WTC11 (cell line): ENCODE measurements around the gene NOBOX.

ENCODE experiments used
- CBFB ChIP-seq: sonication (generic); formaldehyde crosslinking; IDR thresholded peaks from 2 replicates; pipeline ENCODE4 v1.8.1; 2022; ENCODE audit warnings: mild to moderate bottlenecking, low read depth, missing genetic modification reagents
- ESRRA ChIP-seq: sonication (generic); formaldehyde crosslinking; IDR thresholded peaks from 2 replicates; pipeline ENCODE4 v1.8.1; 2022; ENCODE audit warnings: mild to moderate bottlenecking, missing genetic modification reagents, borderline replicate concordance
- MXD4 ChIP-seq: fragments of 250-450 bp; sonication (Bioruptor Pico); IDR thresholded peaks from 2 replicates; pipeline ENCODE4 v1.8.0; 2021; ENCODE audit warnings: mild to moderate bottlenecking, moderate library complexity, borderline replicate concordance
- TEAD4 ChIP-seq: sonication (generic); formaldehyde crosslinking; IDR thresholded peaks from 2 replicates; pipeline ENCODE4 v1.8.0; 2022; ENCODE audit warnings: mild to moderate bottlenecking, missing genetic modification reagents
- TF ChIP-seq, protein P1 (sequence below): fragments of 200-600 bp; IDR thresholded peaks from 2 replicates; pipeline ENCODE4 v1.8.0; 2022; ENCODE audit warnings: antibody characterized with exemption
- TF ChIP-seq, protein P2 (sequence below): sonication (generic); formaldehyde crosslinking; IDR thresholded peaks from 2 replicates; pipeline ENCODE4 v1.8.0; 2023; ENCODE audit warnings: mild to moderate bottlenecking, missing genetic modification reagents
- TF ChIP-seq, protein P3 (sequence below): sonication (generic); formaldehyde crosslinking; IDR thresholded peaks from 2 replicates; pipeline ENCODE4 v1.8.0; 2022; ENCODE audit warnings: mild to moderate bottlenecking, missing genetic modification reagents
- TF ChIP-seq, protein P4 (sequence below): sonication (generic); formaldehyde crosslinking; IDR thresholded peaks from 2 replicates; pipeline ENCODE4 v1.8.0; 2022; ENCODE audit warnings: mild to moderate bottlenecking, missing genetic modification reagents
- TF ChIP-seq, protein P5 (sequence below): sonication (generic); formaldehyde crosslinking; IDR thresholded peaks from 2 replicates; pipeline ENCODE4 v1.8.1; 2023; ENCODE audit warnings: mild to moderate bottlenecking, missing genetic modification reagents, borderline replicate concordance
- TF ChIP-seq, protein P6 (sequence below): sonication (generic); formaldehyde crosslinking; IDR thresholded peaks from 2 replicates; pipeline ENCODE4 v1.8.1; 2023; ENCODE audit warnings: mild to moderate bottlenecking, missing genetic modification reagents, moderate library complexity
- TF ChIP-seq, protein P7 (sequence below): sonication (generic); formaldehyde crosslinking; IDR thresholded peaks from 2 replicates; pipeline ENCODE4 v1.8.1; 2022; ENCODE audit warnings: mild to moderate bottlenecking, moderate library complexity, missing genetic modification reagents

DNA sequence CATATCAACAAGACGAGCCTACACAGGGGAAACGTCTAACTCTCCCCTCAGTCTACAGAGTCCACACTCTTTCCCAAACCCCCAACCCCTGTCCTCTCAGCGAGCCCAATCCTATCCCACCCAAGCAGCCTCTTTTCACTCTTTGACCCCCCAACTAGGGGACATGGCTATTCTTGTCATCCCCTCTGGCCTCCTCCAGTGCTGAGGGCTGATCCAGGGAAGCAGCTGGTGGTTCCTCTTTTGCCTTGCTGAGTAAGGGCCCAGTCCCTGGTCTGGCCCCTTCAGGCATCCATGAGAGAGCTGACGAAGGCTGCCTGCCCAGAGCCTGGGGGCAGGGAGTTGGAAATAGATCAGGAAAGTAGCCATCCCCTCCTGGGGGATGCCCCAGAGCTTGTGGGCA lies 6.4 kb downstream of the NOBOX start:
- TF ChIP-seq, protein P1, sequence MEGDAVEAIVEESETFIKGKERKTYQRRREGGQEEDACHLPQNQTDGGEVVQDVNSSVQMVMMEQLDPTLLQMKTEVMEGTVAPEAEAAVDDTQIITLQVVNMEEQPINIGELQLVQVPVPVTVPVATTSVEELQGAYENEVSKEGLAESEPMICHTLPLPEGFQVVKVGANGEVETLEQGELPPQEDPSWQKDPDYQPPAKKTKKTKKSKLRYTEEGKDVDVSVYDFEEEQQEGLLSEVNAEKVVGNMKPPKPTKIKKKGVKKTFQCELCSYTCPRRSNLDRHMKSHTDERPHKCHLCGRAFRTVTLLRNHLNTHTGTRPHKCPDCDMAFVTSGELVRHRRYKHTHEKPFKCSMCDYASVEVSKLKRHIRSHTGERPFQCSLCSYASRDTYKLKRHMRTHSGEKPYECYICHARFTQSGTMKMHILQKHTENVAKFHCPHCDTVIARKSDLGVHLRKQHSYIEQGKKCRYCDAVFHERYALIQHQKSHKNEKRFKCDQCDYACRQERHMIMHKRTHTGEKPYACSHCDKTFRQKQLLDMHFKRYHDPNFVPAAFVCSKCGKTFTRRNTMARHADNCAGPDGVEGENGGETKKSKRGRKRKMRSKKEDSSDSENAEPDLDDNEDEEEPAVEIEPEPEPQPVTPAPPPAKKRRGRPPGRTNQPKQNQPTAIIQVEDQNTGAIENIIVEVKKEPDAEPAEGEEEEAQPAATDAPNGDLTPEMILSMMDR, result no peak
- TF ChIP-seq, protein P2, sequence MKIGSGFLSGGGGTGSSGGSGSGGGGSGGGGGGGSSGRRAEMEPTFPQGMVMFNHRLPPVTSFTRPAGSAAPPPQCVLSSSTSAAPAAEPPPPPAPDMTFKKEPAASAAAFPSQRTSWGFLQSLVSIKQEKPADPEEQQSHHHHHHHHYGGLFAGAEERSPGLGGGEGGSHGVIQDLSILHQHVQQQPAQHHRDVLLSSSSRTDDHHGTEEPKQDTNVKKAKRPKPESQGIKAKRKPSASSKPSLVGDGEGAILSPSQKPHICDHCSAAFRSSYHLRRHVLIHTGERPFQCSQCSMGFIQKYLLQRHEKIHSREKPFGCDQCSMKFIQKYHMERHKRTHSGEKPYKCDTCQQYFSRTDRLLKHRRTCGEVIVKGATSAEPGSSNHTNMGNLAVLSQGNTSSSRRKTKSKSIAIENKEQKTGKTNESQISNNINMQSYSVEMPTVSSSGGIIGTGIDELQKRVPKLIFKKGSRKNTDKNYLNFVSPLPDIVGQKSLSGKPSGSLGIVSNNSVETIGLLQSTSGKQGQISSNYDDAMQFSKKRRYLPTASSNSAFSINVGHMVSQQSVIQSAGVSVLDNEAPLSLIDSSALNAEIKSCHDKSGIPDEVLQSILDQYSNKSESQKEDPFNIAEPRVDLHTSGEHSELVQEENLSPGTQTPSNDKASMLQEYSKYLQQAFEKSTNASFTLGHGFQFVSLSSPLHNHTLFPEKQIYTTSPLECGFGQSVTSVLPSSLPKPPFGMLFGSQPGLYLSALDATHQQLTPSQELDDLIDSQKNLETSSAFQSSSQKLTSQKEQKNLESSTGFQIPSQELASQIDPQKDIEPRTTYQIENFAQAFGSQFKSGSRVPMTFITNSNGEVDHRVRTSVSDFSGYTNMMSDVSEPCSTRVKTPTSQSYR, result no peak
- TF ChIP-seq, protein P3, sequence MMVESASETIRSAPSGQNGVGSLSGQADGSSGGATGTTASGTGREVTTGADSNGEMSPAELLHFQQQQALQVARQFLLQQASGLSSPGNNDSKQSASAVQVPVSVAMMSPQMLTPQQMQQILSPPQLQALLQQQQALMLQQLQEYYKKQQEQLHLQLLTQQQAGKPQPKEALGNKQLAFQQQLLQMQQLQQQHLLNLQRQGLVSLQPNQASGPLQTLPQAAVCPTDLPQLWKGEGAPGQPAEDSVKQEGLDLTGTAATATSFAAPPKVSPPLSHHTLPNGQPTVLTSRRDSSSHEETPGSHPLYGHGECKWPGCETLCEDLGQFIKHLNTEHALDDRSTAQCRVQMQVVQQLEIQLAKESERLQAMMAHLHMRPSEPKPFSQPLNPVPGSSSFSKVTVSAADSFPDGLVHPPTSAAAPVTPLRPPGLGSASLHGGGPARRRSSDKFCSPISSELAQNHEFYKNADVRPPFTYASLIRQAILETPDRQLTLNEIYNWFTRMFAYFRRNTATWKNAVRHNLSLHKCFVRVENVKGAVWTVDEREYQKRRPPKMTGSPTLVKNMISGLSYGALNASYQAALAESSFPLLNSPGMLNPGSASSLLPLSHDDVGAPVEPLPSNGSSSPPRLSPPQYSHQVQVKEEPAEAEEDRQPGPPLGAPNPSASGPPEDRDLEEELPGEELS (CRISPR knock-in tag), result no peak
- TF ChIP-seq, protein P4, sequence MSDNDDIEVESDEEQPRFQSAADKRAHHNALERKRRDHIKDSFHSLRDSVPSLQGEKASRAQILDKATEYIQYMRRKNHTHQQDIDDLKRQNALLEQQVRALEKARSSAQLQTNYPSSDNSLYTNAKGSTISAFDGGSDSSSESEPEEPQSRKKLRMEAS, result no peak
- TF ChIP-seq CBFB (no peak), MXD4 (CRISPR knock-in tag) (no peak), ESRRA (CRISPR knock-in tag) (no peak), TEAD4 (CRISPR knock-in tag) (no peak)
- TF ChIP-seq, protein P5, sequence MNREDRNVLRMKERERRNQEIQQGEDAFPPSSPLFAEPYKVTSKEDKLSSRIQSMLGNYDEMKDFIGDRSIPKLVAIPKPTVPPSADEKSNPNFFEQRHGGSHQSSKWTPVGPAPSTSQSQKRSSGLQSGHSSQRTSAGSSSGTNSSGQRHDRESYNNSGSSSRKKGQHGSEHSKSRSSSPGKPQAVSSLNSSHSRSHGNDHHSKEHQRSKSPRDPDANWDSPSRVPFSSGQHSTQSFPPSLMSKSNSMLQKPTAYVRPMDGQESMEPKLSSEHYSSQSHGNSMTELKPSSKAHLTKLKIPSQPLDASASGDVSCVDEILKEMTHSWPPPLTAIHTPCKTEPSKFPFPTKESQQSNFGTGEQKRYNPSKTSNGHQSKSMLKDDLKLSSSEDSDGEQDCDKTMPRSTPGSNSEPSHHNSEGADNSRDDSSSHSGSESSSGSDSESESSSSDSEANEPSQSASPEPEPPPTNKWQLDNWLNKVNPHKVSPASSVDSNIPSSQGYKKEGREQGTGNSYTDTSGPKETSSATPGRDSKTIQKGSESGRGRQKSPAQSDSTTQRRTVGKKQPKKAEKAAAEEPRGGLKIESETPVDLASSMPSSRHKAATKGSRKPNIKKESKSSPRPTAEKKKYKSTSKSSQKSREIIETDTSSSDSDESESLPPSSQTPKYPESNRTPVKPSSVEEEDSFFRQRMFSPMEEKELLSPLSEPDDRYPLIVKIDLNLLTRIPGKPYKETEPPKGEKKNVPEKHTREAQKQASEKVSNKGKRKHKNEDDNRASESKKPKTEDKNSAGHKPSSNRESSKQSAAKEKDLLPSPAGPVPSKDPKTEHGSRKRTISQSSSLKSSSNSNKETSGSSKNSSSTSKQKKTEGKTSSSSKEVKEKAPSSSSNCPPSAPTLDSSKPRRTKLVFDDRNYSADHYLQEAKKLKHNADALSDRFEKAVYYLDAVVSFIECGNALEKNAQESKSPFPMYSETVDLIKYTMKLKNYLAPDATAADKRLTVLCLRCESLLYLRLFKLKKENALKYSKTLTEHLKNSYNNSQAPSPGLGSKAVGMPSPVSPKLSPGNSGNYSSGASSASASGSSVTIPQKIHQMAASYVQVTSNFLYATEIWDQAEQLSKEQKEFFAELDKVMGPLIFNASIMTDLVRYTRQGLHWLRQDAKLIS (CRISPR knock-in tag), result no peak
- TF ChIP-seq, protein P6, sequence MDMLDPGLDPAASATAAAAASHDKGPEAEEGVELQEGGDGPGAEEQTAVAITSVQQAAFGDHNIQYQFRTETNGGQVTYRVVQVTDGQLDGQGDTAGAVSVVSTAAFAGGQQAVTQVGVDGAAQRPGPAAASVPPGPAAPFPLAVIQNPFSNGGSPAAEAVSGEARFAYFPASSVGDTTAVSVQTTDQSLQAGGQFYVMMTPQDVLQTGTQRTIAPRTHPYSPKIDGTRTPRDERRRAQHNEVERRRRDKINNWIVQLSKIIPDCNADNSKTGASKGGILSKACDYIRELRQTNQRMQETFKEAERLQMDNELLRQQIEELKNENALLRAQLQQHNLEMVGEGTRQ, result no peak
- TF ChIP-seq, protein P7, sequence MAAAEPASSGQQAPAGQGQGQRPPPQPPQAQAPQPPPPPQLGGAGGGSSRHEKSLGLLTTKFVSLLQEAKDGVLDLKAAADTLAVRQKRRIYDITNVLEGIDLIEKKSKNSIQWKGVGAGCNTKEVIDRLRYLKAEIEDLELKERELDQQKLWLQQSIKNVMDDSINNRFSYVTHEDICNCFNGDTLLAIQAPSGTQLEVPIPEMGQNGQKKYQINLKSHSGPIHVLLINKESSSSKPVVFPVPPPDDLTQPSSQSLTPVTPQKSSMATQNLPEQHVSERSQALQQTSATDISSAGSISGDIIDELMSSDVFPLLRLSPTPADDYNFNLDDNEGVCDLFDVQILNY, result no peak
